Measurements from ENCODE around the gene LIMCH1.

The LIMCH1 gene

GRCh38 chr4:41509451-41509866, 28.5 kb upstream of the LIMCH1 start:
- Histone ChIP-seq H3K4me1 (no peaks in the 10 kb centered on the region), H3K36me3 (no peaks in the 10 kb centered on the region), H4K20me1 (no peaks in the 10 kb centered on the region), H3K4me2 (no peak overlapping the region), H3K9me3 (no peaks in the 10 kb centered on the region), H3K27ac (no peak overlapping the region), H3K9ac (no peak overlapping the region), H3K4me3 (no peak overlapping the region), H3K27me3 (no peaks in the 10 kb centered on the region)
- TF ChIP-seq Cebpa-rat (IDR thresholded peaks at IDR 0.05) = no peak

- H3K36me3 ChIP-seq = no peaks in the 10 kb centered on the region
- no peak for TF ChIP-seq Cebpa-rat (IDR thresholded peaks at IDR 0.05)
- H3K4me3 ChIP-seq = no peak overlapping the region
Measured at GRCh38 chr4:41510179-41510578, 27.8 kb upstream of the LIMCH1 start.

GRCh38 chr4:41512136-41512535, 25.8 kb upstream of the LIMCH1 start:
- Histone ChIP-seq H3K4me2 (no peak overlapping the region), H3K9me3 (no peaks in the 10 kb centered on the region), H3K9ac (no peak overlapping the region), H3K27ac (no peak overlapping the region), H3K36me3 (no peaks in the 10 kb centered on the region), H3K4me3 (no peak overlapping the region), H3K27me3 (no peaks in the 10 kb centered on the region), H3K4me1 (0 out of 2 replicates have a peak, but pooled peaks cover 6% of the 10 kb centered on the region), H4K20me1 (no peaks in the 10 kb centered on the region)
- no peak for TF ChIP-seq Cebpa-rat (IDR thresholded peaks at IDR 0.05)

More at GRCh38 chr4:41510179-41510578, 27.8 kb upstream of the LIMCH1 start:
- Histone ChIP-seq H3K4me2 (no peak overlapping the region), H4K20me1 (no peaks in the 10 kb centered on the region), H3K27me3 (no peaks in the 10 kb centered on the region), H3K4me1 (no peaks in the 10 kb centered on the region), H3K9ac (no peak overlapping the region), H3K9me3 (no peaks in the 10 kb centered on the region), H3K27ac (no peak overlapping the region)

- no peak overlapping the region for H3K4me2 ChIP-seq
Measured at GRCh38 chr4:41512596-41512995, 25.4 kb upstream of the LIMCH1 start.

GRCh38 chr4:41514169-41514568, 23.8 kb upstream of the LIMCH1 start:
- Histone ChIP-seq H3K27ac (no peak overlapping the region), H3K9ac (no peak overlapping the region), H3K9me3 (no peaks in the 10 kb centered on the region), H4K20me1 (no peaks in the 10 kb centered on the region), H3K4me3 (no peak overlapping the region), H3K4me1 (0 out of 2 replicates have a peak, but pooled peaks cover 6% of the 10 kb centered on the region), H3K36me3 (no peaks in the 10 kb centered on the region), H3K27me3 (no peaks in the 10 kb centered on the region), H3K4me2 (no peak overlapping the region)
- no peak for TF ChIP-seq Cebpa-rat (IDR thresholded peaks at IDR 0.05)

More at GRCh38 chr4:41512596-41512995, 25.4 kb upstream of the LIMCH1 start:
- Histone ChIP-seq H3K9me3 (no peaks in the 10 kb centered on the region), H3K4me3 (no peak overlapping the region), H3K27ac (no peak overlapping the region), H3K36me3 (no peaks in the 10 kb centered on the region), H3K27me3 (no peaks in the 10 kb centered on the region), H3K4me1 (0 out of 2 replicates have a peak, but pooled peaks cover 6% of the 10 kb centered on the region), H4K20me1 (no peaks in the 10 kb centered on the region), H3K9ac (no peak overlapping the region)
- TF ChIP-seq Cebpa-rat (IDR thresholded peaks at IDR 0.05) = no peak

- no peak overlapping the region for H3K4me3 ChIP-seq
- no peaks in the 10 kb centered on the region for H3K36me3 ChIP-seq
- H3K9me3 ChIP-seq = no peaks in the 10 kb centered on the region
- no peaks in the 10 kb centered on the region for H4K20me1 ChIP-seq
- TF ChIP-seq Cebpa-rat (IDR thresholded peaks at IDR 0.05) = no peak
- no peak overlapping the region for H3K4me2 ChIP-seq
- no peak overlapping the region for H3K27ac ChIP-seq
- H3K27me3 ChIP-seq = no peaks in the 10 kb centered on the region
- no peak overlapping the region for H3K9ac ChIP-seq
- 0 out of 2 replicates have a peak, but pooled peaks cover 6% of the 10 kb centered on the region for H3K4me1 ChIP-seq
Measured at GRCh38 chr4:41514766-41515481, 23.0 kb upstream of the LIMCH1 start.

- Histone ChIP-seq H3K4me1 (0 out of 2 replicates have a peak, but pooled peaks cover 6% of the 10 kb centered on the region), H3K9ac (no peak overlapping the region), H4K20me1 (no peaks in the 10 kb centered on the region), H3K4me3 (no peak overlapping the region), H3K9me3 (no peaks in the 10 kb centered on the region), H3K27ac (no peak overlapping the region), H3K27me3 (no peaks in the 10 kb centered on the region), H3K4me2 (no peak overlapping the region), H3K36me3 (no peaks in the 10 kb centered on the region)
- TF ChIP-seq Cebpa-rat (IDR thresholded peaks at IDR 0.05) = no peak
Measured at GRCh38 chr4:41517121-41517520, 20.8 kb upstream of the LIMCH1 start.

GRCh38 chr4:41517747-41518146, 20.2 kb upstream of the LIMCH1 start:
- Histone ChIP-seq H3K27ac (no peak overlapping the region), H4K20me1 (no peaks in the 10 kb centered on the region), H3K4me3 (no peak overlapping the region), H3K9me3 (no peaks in the 10 kb centered on the region), H3K4me2 (no peak overlapping the region), H3K9ac (no peak overlapping the region), H3K4me1 (0 out of 2 replicates have a peak, but pooled peaks cover 6% of the 10 kb centered on the region), H3K27me3 (no peaks in the 10 kb centered on the region), H3K36me3 (no peaks in the 10 kb centered on the region)
- no peak for TF ChIP-seq Cebpa-rat (IDR thresholded peaks at IDR 0.05)

- no peaks in the 10 kb centered on the region for H3K9me3 ChIP-seq
- no peak overlapping the region for H3K4me3 ChIP-seq
- no peaks in the 10 kb centered on the region for H3K27me3 ChIP-seq
- H3K9ac ChIP-seq = no peak overlapping the region
- no peak overlapping the region for H3K4me2 ChIP-seq
- no peak overlapping the region for H3K27ac ChIP-seq
- no peaks in the 10 kb centered on the region for H4K20me1 ChIP-seq
- no peaks in the 10 kb centered on the region for H3K4me1 ChIP-seq
- no peak for TF ChIP-seq Cebpa-rat (IDR thresholded peaks at IDR 0.05)
- no peaks in the 10 kb centered on the region for H3K36me3 ChIP-seq
Measured at GRCh38 chr4:41524425-41524824, 13.5 kb upstream of the LIMCH1 start.

GRCh38 chr4:41525129-41525528, 12.8 kb upstream of the LIMCH1 start:
- H3K36me3 ChIP-seq = no peaks in the 10 kb centered on the region
- H3K4me3 ChIP-seq = no peak overlapping the region
- no peaks in the 10 kb centered on the region for H4K20me1 ChIP-seq
- no peaks in the 10 kb centered on the region for H3K27me3 ChIP-seq
- H3K9ac ChIP-seq = no peak overlapping the region
- no peak for TF ChIP-seq Cebpa-rat (IDR thresholded peaks at IDR 0.05)
- no peak overlapping the region for H3K4me2 ChIP-seq
- H3K27ac ChIP-seq = no peak overlapping the region
- H3K4me1 ChIP-seq = no peaks in the 10 kb centered on the region
- no peaks in the 10 kb centered on the region for H3K9me3 ChIP-seq
